Measurements from ENCODE around the gene SF3A1.
"Not testable (repeated sequence)": the region's sequence is repeated elsewhere in the genome, so short reads cannot be mapped to it uniquely, and the experiment has no call there.

SF3A1 gene

DNA sequence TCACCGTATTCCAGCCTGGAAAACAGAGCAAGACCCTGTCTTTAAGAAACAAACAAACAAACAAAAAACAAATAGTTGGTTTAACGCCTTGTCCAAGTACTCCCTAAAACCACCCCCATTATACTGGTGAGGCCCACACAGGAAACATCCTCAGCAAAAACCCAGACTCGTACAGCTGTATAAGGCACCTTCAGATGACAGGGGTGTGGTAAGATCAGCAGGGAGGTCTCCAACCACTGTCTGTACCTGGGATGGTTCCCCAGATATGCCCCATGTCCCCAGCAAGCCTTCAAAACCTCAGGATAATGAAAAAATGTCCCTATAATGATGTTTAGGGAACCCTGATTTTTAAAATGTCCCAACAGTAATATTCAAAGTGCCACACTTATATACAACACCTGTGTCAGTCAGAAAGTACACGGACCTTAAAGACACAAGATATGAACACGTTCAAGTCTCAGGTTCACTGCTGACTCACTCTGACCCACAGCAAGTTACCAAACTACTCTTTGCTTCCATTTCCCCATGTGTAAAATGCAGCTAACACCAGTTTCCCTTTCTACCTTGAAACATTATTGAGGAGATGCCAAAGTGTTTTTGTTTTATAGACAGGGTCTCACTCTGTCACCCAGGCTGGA lies 9.3 kb downstream of the SF3A1 start:
- DNase-seq (ENCODE audit: low spot score): no peak

- no peak for DNase-seq (ENCODE audit: low spot score)
Measured at GRCh38 chr22:30344447-30345200, 12.1 kb downstream of the SF3A1 start.

DNA sequence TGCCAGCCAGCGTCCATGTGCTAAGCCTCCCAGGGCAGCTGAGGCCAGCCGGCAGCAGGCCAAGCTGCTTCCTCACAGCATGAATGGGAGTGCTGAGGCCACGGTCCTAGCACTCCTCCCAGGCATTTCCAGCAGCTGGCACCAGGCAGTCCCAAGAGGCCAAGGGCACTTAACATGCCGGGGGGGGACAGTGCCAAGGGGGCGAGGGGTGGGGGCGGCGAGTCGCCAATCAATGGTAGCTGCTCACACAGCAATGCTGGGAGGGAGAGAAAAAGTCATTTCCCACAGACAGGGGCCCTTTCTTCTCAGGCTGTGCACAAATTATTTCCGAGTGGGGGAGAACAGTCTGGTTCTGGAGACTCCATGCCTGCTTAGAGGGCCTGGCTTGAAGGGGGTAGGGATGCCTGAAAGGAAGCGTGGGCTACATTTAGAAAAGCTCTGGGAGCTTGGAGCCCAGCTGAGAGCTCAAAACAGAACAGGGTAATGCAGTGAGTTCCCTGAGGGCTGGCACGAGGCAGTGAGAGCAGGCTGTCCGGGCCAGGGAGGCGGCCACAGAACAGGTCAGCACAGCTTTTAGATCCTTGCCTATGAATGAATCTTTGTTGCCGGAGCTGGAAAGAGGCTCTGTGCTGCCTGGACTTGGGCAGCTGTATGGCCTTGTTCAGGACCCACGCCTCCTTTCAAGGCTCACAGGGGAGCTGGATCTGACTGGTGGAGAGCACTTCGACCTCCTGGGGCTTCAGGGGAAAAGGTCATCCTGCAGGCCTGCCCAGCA lies 15.6 kb downstream of the SF3A1 start:
- no peak for DNase-seq (ENCODE audit: low spot score)

DNA sequence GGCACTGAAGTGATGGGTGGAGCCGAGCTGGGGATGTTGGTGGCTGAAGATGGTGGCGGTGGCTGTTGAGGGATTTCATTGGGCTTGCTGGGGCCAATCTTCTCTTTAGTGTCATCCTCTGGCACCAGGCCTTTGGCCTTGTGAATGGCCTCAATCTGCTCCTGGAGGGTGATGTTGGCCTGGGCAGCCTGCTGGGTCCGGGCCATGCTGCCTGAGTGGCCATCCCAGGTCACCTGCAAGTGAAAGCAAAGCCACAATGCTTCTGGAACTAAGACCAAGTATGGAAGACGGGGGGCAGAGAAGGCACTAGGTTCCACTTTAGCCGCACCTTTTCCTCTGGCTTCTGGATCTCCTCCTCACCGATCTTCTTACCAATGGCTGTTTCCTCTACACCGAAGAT lies 17.9 kb downstream of the SF3A1 start:
- DNase-seq (ENCODE audit: low spot score): no peak

DNA sequence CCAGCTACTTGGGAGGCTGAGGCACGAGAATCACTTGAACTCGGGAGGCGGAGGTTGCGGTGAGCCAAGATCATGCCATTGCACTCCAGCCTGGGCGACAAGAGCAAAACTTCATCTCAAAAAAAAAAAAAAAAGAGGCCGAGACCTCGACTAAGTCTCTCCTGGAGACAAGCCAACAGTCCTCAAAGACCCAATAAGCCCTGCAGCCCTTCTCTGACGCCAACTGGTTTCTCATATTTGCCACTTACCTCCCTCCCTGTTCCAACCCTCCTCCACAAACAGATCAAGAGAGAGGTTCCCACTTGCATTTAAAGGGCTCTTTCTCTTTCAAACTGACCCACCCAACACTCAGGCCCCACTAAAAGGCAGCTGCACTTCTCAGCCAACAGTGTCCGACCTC lies 18.4 kb downstream of the SF3A1 start:
- not testable (repeated sequence) for DNase-seq (ENCODE audit: low spot score)

GRCh38 chr22:30337461-30337778 lies 19.3 kb downstream of the SF3A1 start:
- DNase-seq (ENCODE audit: low spot score): no peak

GRCh38 chr22:30336752-30337460 lies 19.8 kb downstream of the SF3A1 start:
- no peak for DNase-seq (ENCODE audit: low spot score)

- no peak for DNase-seq (ENCODE audit: low spot score)
Measured at GRCh38 chr22:30335236-30335635, 21.5 kb downstream of the SF3A1 start.

DNA sequence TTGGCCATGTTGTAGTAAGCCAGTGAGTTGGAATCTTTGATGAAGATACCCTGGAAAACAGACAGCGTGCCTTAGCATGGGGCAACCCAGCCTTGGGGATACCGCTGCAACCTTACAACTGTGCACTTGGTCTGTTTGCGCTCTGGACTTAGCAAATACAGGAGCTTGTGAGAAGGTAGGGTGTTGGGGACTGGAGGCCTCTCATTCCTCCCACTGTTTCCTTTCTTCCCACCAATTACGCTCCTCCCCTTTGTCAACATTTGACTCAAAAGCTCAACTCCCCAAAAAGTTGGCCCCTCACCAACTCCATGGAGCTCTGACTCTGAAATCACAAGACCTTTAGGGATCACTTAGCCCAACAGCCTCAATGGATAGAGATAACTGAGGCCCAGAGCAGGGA lies 22.0 kb downstream of the SF3A1 start:
- DNase-seq (ENCODE audit: low spot score): no peak

GRCh38 chr22:30333707-30334087 lies 23.0 kb downstream of the SF3A1 start:
- DNase-seq (ENCODE audit: low spot score): no peak

DNA sequence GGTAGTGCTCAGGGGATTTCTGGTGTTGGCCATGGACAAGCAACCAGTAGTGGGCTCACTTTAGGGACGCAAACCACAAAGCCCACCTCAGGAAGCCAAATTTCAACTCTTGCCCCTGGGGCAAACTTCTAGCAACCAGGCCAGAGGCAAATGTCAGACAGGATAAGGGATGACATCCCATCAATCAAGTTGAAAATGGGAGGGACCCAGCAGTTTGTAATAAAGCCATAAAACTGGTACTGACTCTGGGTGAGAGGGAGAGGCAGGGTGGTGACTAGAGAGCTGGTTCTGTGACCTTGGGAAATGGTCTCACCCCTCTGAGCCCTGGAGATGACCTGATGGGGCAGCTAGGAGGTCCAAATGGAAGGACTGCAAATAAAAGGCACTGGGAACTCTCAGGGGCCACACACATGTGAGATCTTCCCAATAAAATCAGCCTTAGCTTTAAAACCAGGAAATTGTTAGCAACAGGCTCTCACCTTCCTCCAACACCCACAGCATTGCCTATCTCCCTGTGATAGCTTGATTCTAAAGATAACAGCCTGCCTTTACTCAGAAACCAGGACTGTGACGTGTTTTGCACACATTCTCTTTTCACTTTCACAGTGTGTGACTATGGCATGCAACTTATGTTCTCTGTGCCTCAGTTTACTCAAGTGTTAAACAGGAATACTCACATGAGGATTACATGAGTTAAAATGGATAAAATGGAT lies 23.5 kb downstream of the SF3A1 start:
- DNase-seq (ENCODE audit: low spot score): no peak

- no peak for DNase-seq (ENCODE audit: low spot score)
Measured at GRCh38 chr22:30332551-30332950, 24.1 kb downstream of the SF3A1 start.

GRCh38 chr22:30328466-30329049 lies 28.1 kb downstream of the SF3A1 start:
- no peak for DNase-seq (ENCODE audit: low spot score)

DNA sequence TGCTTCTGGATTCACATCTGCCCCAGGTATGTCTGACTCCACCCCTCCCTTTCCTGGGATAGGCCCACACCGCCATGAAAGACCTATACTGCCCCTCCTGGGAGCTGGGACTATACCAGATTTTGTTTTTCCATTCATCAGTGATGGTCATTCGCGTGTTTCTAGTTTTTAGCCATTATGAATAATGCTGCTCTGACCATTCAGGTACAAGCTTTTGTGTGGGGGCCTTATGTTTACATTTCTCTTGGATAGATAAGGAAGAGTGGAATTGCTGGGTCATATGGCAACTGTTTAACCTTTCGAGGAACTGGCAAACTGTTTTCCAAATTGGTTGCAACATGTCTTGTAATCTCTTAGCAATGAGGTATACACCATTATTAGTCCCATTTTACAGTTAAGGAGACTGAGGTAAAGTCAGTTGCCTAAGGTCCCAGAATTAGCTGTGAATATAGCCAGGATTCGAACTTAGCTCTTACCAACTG lies 28.8 kb downstream of the SF3A1 start:
- DNase-seq (ENCODE audit: low spot score): no peak

DNA sequence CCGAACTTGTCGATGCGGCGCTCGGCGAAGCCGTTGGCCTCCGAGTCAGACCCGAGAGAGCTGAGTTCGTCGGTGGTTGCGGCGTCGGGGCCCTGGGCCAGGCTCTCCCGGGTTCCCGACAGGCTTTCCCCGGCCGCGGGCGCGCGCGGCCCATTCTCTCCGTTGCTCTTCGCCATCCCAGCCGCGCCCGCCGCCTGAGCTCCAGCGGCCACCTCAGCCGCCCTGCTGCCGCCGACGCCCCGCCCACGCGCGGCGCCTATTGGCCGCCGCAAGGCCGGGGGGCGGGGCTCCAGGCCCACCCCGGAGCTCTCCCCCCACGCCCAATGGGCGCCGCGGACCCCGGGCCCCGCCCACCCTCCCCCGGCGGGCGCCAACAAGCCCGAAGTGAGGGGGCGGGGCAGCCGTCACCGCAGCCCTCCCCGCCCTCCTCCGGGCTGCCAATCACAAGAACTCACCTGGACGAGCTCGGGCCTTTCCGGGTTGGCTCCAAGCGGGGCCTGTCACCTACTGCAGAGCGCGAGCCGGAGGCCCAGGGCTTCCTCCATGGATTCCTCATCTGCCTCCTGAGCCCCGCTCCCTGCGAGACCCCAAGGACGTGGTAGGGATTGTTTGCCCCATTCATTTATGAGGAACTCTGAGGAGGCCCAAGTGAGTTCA lies 29.9 kb downstream of the SF3A1 start, which contains the start of gene TBC1D10A:
TSS of gene TBC1D10A (minus strand) at position 236 of the 657 bp plus-strand sequence. CDS start at position 176, 60 bp downstream.
- peak; percentile 97 for DNase-seq (ENCODE audit: low spot score)

- no peak for DNase-seq (ENCODE audit: low spot score)
Measured at GRCh38 chr22:30326255-30326705, 30.4 kb downstream of the SF3A1 start.

DNA sequence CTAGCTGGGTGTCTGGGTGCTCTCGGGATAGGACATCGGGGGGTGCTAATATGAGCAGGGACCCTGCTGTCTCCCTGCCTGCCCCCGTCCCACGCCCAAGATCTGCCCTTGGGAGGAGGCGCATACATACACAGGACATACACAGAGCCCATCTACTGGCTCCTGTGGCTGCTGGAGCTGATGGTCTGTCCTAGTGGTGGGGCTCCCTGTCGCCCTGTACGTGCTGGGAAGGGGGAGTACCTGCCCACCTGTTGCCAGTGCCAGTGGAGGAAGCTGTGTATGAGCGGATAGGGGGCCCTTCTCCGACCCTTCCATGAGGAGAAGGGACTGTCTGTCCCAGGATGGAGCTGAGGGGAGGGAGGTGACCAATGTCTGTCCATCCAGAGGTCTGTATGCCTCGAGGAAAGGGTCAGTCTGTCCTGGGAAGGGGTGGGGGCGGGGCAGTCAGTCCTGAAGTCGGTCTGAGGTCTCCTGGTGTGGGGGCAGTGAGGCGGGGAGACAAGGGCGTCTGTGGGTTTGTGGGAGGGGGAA lies 30.9 kb downstream of the SF3A1 start:
- DNase-seq (ENCODE audit: low spot score): no peak

- peak; percentile 91 for DNase-seq (ENCODE audit: low spot score)
Measured at GRCh38 chr22:30325065-30325720, 31.5 kb downstream of the SF3A1 start.

DNA sequence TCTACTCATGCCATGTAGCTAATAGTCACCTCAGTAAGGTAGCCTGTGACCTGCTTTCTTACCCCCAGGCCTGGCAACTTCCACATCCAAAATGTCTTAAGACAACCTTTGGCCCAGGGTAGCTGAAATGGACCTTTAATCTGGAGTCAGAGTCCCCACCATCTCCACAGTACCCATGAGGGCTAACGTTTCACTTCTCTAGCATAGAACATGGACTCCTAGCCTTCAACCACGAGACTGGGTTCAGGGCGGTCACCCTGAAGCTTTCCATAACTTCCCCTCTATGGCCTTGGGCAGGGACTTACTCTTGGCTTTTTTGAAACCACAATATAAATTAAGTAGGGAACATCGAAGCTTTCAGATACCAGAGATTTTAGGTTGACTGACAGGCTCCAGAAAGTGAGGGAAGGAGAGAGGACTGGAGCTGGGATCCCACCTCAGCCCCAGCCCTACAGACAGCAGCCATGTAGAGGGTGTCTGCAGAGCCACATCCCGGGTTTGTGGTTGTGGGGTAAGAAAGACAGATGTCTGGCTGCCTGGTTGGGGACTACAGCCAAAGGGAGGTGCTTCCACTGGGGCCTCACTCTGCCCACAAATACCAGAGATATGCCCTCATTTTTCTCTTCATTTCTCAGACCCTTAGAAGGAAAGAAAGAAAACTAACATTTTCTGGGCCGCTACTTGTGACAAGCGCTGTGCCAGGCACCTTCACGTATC lies 32.5 kb downstream of the SF3A1 start:
- no peak for DNase-seq (ENCODE audit: low spot score)

All from hepatic stellate cell (primary cell).